Endodermal cell (in vitro differentiated cells): ENCODE results near the gene THADA. TPM values are rescaled to one million over a fixed set of nuclear protein-coding genes. Genes with fewer than 3 reads are reported as not detected.

ENCODE experiments used
- DNase-seq: peaks from one replicate; pipeline ENCODE4 v3.0.0-alpha.2; 2017
- H3K27ac ChIP-seq: 2 replicates; pipeline ENCODE4 v1.5.1; 2013; ENCODE audit warnings: mild to moderate bottlenecking, low read depth, low read length, moderate library complexity
- H3K27me3 ChIP-seq: 2 replicates; pipeline ENCODE4 v1.6.1; 2013; ENCODE audit warnings: mild to moderate bottlenecking, low read length, moderate library complexity; ENCODE audit not compliant: insufficient read depth, control insufficient read depth, poor library complexity, severe bottlenecking
- H3K36me3 ChIP-seq: 2 replicates; pipeline ENCODE4 v1.7.0; 2013; ENCODE audit warnings: mild to moderate bottlenecking, low read length, moderate library complexity; ENCODE audit not compliant: control insufficient read depth, insufficient read depth
- H3K4me1 ChIP-seq: one replicate; pipeline ENCODE4 v1.7.0; 2013; ENCODE audit warnings: low read length; ENCODE audit not compliant: control insufficient read depth, insufficient read depth
- H3K4me3 ChIP-seq: 2 replicates; pipeline ENCODE4 v1.5.1; 2013; ENCODE audit warnings: mild to moderate bottlenecking, low read length, moderate library complexity
- H3K9ac ChIP-seq: 2 replicates; pipeline ENCODE4 v1.6.1; 2013; ENCODE audit warnings: mild to moderate bottlenecking, low read length, moderate library complexity; ENCODE audit not compliant: poor library complexity, severe bottlenecking; ENCODE audit errors: extremely low read depth
- H3K9me3 ChIP-seq: 2 replicates; pipeline ENCODE4 v1.6.1; 2013; ENCODE audit warnings: mild to moderate bottlenecking, low read length, moderate library complexity; ENCODE audit not compliant: control insufficient read depth
- H3K27ac Mint-ChIP-seq: 2 replicates; pipeline ENCODE4 v1.8.0; 2020; ENCODE audit warnings: mixed read lengths
- H3K27me3 Mint-ChIP-seq: 2 replicates; pipeline ENCODE4 v1.8.0; 2021; ENCODE audit warnings: mild to moderate bottlenecking, mixed read lengths; ENCODE audit not compliant: insufficient read depth
- H3K36me3 Mint-ChIP-seq: 2 replicates; pipeline ENCODE4 v1.8.0; 2020; ENCODE audit warnings: low read depth, mixed read lengths
- H3K4me1 Mint-ChIP-seq: 2 replicates; pipeline ENCODE4 v1.8.0; 2020; ENCODE audit warnings: mixed read lengths
- H3K4me3 Mint-ChIP-seq: 2 replicates; pipeline ENCODE4 v1.8.0; 2020; ENCODE audit warnings: mild to moderate bottlenecking, moderate library complexity, mixed read lengths
- H3K9me3 Mint-ChIP-seq: 2 replicates; pipeline ENCODE4 v1.8.0; 2020; ENCODE audit warnings: mild to moderate bottlenecking, mixed read lengths
- CTCF ChIP-seq: fragments of 200-600 bp; sonication (generic); conservative IDR thresholded peaks from 2 replicates; pipeline ENCODE4 v1.5.0; 2021; ENCODE audit warnings: antibody characterized with exemption, mild to moderate bottlenecking
- WGBS, 2 experiments: methylation state at CpG; one replicate each; pipeline versions ENCODE4 v1.1.5 to v1.1.7; 2013; ENCODE audit warnings: missing lambda C conversion rate in 2 of 2, mixed read lengths in 1 of 2; ENCODE audit not compliant: insufficient coverage in 1 of 2, insufficient read length in 1 of 2; 5-methylcytosine and 5-hydroxymethylcytosine counted together
- total RNA-seq, 2 donors: library from RNA; stranded (reverse); fragmentation: NEBNext Ultra II Directional in 1 of 2; extraction: Animal tissue kit (Norgen Biotek cat#: 25700) in 1 of 2; gene quantifications; 2 replicates in 1 of 2; 3 replicates in 1 of 2; pipeline ENCODE4 v1.2.1, GENCODE V29; 2021

Gene THADA
- total RNA-seq, 2 donors from 2014 or later = 32.8 to 35.0 TPM

DNA sequence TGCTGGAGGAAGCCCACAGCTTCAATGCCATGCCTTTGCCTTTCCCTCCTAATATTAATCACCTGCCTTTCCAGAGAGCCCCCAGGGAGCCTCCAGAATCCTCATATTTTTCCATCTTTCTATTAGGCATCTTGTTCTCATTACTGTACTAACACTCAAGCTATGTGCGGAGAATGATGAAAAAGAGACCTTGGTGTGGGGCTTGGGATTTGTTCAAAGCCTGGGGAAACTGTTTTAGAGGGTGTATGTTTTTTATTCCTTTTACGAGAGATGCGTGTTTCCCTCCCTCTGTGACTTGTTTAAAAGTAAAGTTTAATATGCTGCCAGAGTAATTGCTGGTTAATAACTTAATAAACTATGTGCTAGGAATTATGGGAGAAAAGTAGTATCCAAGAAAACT lies 267.0 kb downstream of the THADA start:
- no peak for TF ChIP-seq CTCF
- no peak overlapping the region for H3K9ac ChIP-seq
- no peak overlapping the region for H3K4me3 ChIP-seq
- no peaks in the 10 kb centered on the region for H3K27me3 Mint-ChIP-seq
- H3K9me3 ChIP-seq = no peaks in the 10 kb centered on the region
- no peaks in the 10 kb centered on the region for H3K36me3 ChIP-seq
- no peaks in the 10 kb centered on the region for H3K9me3 Mint-ChIP-seq
- H3K4me3 Mint-ChIP-seq = no peak overlapping the region
- no peak for DNase-seq
- no peak overlapping the region for H3K27ac Mint-ChIP-seq
- H3K4me1 ChIP-seq = peaks cover 3% of the 10 kb centered on the region
- no peaks in the 10 kb centered on the region for H3K27me3 ChIP-seq
- H3K27ac ChIP-seq = no peak overlapping the region
- H3K4me1 Mint-ChIP-seq = peaks cover 30% of the 10 kb centered on the region
- 96% methylated on average over 3 of the region's 3 CpGs; no CpG with 5 or more reads in 1 of the 2 experiments for WGBS, 2 experiments
- no peaks in the 10 kb centered on the region for H3K36me3 Mint-ChIP-seq

GRCh38 chr2:43328133-43328532 lies 267.7 kb downstream of the THADA start:
- no peak overlapping the region for H3K27ac ChIP-seq
- Mint-ChIP-seq H3K27ac (no peak overlapping the region), H3K4me1 (peaks cover 30% of the 10 kb centered on the region), H3K9me3 (no peaks in the 10 kb centered on the region), H3K4me3 (no peak overlapping the region), H3K36me3 (no peaks in the 10 kb centered on the region), H3K27me3 (no peaks in the 10 kb centered on the region)
- H3K9ac ChIP-seq = no peak overlapping the region
- H3K4me1 ChIP-seq = peaks cover 3% of the 10 kb centered on the region
- 93% methylated on average over 2 of the region's 2 CpGs; no CpG with 5 or more reads in 1 of the 2 experiments for WGBS, 2 experiments
- H3K9me3 ChIP-seq = no peaks in the 10 kb centered on the region
- H3K4me3 ChIP-seq = no peak overlapping the region
- no peak for DNase-seq
- no peak for TF ChIP-seq CTCF
- no peaks in the 10 kb centered on the region for H3K36me3 ChIP-seq
- no peaks in the 10 kb centered on the region for H3K27me3 ChIP-seq

GRCh38 chr2:43327119-43327518 lies 268.7 kb downstream of the THADA start:
- H3K27ac Mint-ChIP-seq = no peak overlapping the region
- no peak overlapping the region for H3K4me3 Mint-ChIP-seq
- Histone ChIP-seq H3K9ac (no peak overlapping the region), H3K9me3 (no peaks in the 10 kb centered on the region), H3K27ac (no peak overlapping the region), H3K4me3 (no peak overlapping the region), H3K36me3 (no peaks in the 10 kb centered on the region), H3K27me3 (no peaks in the 10 kb centered on the region), H3K4me1 (peaks cover 3% of the 10 kb centered on the region)
- no peaks in the 10 kb centered on the region for H3K27me3 Mint-ChIP-seq
- no peak for TF ChIP-seq CTCF
- H3K36me3 Mint-ChIP-seq = no peaks in the 10 kb centered on the region
- 92 to 100% methylated on average over 1 of the region's 1 CpG for WGBS, 2 experiments
- H3K9me3 Mint-ChIP-seq = no peaks in the 10 kb centered on the region
- H3K4me1 Mint-ChIP-seq = peaks cover 25% of the 10 kb centered on the region
- DNase-seq = no peak
